ENCODE data around the gene MRPS16. TPM values are rescaled to one million over a fixed set of nuclear protein-coding genes. Genes with fewer than 3 reads are reported as not detected.

MRPS16 gene
- total and polyA plus RNA-seq, 2 of the 13 experiments (the other 11 are each of a cell fraction or from before 2014, with no cell fraction given) = 70.1 to 135 TPM

DNA sequence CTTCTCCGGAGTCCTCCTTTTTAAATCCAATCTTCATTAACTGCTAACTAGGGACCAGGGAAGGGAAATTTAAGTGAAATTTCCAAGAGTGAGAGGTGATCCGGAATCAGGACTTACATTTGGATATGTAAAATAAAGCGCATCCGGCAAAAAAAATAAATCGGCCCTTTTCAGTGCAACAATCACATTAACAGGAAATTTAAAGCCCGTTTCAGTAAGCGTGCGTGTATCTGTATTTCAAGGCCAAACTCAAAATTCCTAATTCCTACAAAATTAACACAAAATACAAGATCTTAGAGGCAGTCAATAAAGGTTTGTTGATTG lies 6.2 kb downstream of the MRPS16 start:
- TF ChIP-seq MYC (CRISPR knock-in tag; IDR thresholded peaks at IDR 0.05; ENCODE audit: borderline replicate concordance) = no peak
- TF ChIP-seq NFYC (CRISPR knock-in tag; IDR thresholded peaks at IDR 0.05) = no peak
- no peak for TF ChIP-seq SATB2 (CRISPR knock-in tag; IDR thresholded peaks at IDR 0.05)
- TF ChIP-seq SOX13 (IDR thresholded peaks at IDR 0.05) = no peak
- TF ChIP-seq SOX13 (CRISPR knock-in tag; conservative IDR thresholded peaks at IDR 0.05 in 1 of 2, IDR thresholded peaks at IDR 0.05 in 1 of 2) = no peak
- TF ChIP-seq, protein P1, sequence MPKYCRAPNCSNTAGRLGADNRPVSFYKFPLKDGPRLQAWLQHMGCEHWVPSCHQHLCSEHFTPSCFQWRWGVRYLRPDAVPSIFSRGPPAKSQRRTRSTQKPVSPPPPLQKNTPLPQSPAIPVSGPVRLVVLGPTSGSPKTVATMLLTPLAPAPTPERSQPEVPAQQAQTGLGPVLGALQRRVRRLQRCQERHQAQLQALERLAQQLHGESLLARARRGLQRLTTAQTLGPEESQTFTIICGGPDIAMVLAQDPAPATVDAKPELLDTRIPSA (CRISPR knock-in tag; IDR thresholded peaks at IDR 0.05; ENCODE audit: borderline replicate concordance) = no peak
- TF ChIP-seq, protein P2, sequence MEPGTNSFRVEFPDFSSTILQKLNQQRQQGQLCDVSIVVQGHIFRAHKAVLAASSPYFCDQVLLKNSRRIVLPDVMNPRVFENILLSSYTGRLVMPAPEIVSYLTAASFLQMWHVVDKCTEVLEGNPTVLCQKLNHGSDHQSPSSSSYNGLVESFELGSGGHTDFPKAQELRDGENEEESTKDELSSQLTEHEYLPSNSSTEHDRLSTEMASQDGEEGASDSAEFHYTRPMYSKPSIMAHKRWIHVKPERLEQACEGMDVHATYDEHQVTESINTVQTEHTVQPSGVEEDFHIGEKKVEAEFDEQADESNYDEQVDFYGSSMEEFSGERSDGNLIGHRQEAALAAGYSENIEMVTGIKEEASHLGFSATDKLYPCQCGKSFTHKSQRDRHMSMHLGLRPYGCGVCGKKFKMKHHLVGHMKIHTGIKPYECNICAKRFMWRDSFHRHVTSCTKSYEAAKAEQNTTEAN (CRISPR knock-in tag; conservative IDR thresholded peaks at IDR 0.05) = no peak
- TF ChIP-seq, protein P3, sequence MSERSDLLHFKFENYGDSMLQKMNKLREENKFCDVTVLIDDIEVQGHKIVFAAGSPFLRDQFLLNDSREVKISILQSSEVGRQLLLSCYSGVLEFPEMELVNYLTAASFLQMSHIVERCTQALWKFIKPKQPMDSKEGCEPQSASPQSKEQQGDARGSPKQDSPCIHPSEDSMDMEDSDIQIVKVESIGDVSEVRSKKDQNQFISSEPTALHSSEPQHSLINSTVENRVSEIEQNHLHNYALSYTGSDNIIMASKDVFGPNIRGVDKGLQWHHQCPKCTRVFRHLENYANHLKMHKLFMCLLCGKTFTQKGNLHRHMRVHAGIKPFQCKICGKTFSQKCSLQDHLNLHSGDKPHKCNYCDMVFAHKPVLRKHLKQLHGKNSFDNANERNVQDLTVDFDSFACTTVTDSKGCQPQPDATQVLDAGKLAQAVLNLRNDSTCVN (CRISPR knock-in tag; IDR thresholded peaks at IDR 0.05; ENCODE audit: borderline replicate concordance) = no peak
- TF ChIP-seq, protein P4, sequence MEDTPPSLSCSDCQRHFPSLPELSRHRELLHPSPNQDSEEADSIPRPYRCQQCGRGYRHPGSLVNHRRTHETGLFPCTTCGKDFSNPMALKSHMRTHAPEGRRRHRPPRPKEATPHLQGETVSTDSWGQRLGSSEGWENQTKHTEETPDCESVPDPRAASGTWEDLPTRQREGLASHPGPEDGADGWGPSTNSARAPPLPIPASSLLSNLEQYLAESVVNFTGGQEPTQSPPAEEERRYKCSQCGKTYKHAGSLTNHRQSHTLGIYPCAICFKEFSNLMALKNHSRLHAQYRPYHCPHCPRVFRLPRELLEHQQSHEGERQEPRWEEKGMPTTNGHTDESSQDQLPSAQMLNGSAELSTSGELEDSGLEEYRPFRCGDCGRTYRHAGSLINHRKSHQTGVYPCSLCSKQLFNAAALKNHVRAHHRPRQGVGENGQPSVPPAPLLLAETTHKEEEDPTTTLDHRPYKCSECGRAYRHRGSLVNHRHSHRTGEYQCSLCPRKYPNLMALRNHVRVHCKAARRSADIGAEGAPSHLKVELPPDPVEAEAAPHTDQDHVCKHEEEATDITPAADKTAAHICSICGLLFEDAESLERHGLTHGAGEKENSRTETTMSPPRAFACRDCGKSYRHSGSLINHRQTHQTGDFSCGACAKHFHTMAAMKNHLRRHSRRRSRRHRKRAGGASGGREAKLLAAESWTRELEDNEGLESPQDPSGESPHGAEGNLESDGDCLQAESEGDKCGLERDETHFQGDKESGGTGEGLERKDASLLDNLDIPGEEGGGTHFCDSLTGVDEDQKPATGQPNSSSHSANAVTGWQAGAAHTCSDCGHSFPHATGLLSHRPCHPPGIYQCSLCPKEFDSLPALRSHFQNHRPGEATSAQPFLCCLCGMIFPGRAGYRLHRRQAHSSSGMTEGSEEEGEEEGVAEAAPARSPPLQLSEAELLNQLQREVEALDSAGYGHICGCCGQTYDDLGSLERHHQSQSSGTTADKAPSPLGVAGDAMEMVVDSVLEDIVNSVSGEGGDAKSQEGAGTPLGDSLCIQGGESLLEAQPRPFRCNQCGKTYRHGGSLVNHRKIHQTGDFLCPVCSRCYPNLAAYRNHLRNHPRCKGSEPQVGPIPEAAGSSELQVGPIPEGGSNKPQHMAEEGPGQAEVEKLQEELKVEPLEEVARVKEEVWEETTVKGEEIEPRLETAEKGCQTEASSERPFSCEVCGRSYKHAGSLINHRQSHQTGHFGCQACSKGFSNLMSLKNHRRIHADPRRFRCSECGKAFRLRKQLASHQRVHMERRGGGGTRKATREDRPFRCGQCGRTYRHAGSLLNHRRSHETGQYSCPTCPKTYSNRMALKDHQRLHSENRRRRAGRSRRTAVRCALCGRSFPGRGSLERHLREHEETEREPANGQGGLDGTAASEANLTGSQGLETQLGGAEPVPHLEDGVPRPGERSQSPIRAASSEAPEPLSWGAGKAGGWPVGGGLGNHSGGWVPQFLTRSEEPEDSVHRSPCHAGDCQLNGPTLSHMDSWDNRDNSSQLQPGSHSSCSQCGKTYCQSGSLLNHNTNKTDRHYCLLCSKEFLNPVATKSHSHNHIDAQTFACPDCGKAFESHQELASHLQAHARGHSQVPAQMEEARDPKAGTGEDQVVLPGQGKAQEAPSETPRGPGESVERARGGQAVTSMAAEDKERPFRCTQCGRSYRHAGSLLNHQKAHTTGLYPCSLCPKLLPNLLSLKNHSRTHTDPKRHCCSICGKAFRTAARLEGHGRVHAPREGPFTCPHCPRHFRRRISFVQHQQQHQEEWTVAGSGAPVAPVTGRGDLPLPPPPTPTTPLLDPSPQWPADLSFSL (CRISPR knock-in tag; IDR thresholded peaks at IDR 0.05) = no peak
- no peak for TF ChIP-seq MLLT10 (CRISPR knock-in tag; IDR thresholded peaks at IDR 0.05)
- no peak for TF ChIP-seq ZNF724P (CRISPR knock-in tag; IDR thresholded peaks at IDR 0.05; ENCODE audit: borderline replicate concordance)
- TF ChIP-seq ZNF292 (CRISPR knock-in tag; IDR thresholded peaks at IDR 0.05; ENCODE audit: borderline replicate concordance, low read depth) = no peak
- TF ChIP-seq JDP2 (CRISPR knock-in tag; IDR thresholded peaks at IDR 0.05; ENCODE audit: borderline replicate concordance) = no peak
- Histone ChIP-seq H3K36me3 (replicated peaks in 1 of 2; ENCODE audit: control insufficient read depth in 1 of 2, insufficient read depth in 2 of 2, low read length in 2 of 2) (peaks cover 4 to 35% of the 10 kb centered on the region in 2 experiments), H3K79me2 (ENCODE audit: insufficient read depth, low read length) (peaks cover 42% of the 10 kb centered on the region), H3K9ac (ENCODE audit: insufficient read depth, low read depth, low read length) (peak overlapping the region; percentile 81), H2AFZ (ENCODE audit: low read length) (no peak overlapping the region), H3K4me1 (ENCODE audit: insufficient read depth, low read length) (peaks cover 47% of the 10 kb centered on the region), H4K20me1 (ENCODE audit: insufficient read depth, low read length) (no peaks in the 10 kb centered on the region), H3K27ac (ENCODE audit: extremely low read length, insufficient read depth, low read length) (peak overlapping the region; percentile 94), H3K9me3 (ENCODE audit: low read length) (no peaks in the 10 kb centered on the region), H3K4me3 (replicated peaks in 1 of 3; ENCODE audit: insufficient read depth in 1 of 3, low read depth in 2 of 3, low read length in 3 of 3) (peak overlapping the region; percentile 64 to 97 (median 79)), H3K4me2 (ENCODE audit: low read depth, low read length) (peak overlapping the region; percentile 79), H3K27me3 (ENCODE audit: control insufficient read depth in 1 of 2, insufficient read depth in 2 of 2, low read length in 2 of 2) (no peaks in the 10 kb centered on the region; a peak in 1 of 5 replicates)
- no peak for FAIRE-seq
- WGBS (ENCODE audit: low lambda C conversion rate) = under 1% methylated on average over 8 of the region's 8 CpGs
- BruUV-seq (replicated peaks) = TSS peak; percentile 46
- intact Hi-C loops (cut with micrococcal nuclease; ENCODE audit: unreplicated experiment) = loop anchor here (2.0 kb wide), 1 partner anchor 77 kb away; the partner anchor contains the start of genes ECD and FAM149B1
- DNase-seq (ENCODE audit: low spot score) = no peak
- no peak for ATAC-seq
- in situ Hi-C loops (cut with HindIII; ENCODE audit: extremely low pct_ligation_motif_present, low pct_unique_long_range_greater_than_20kb) = no loop called here
- POLR2A ChIA-PET = interaction anchor here (1.2 to 2.6 kb wide), 7 partner anchors 9 to 892 kb away, joined by 3 to 20 read pairs (median 10); partner anchors contain the start of genes ANXA7, CFAP70, DNAJB12 and ECD
- CTCF ChIA-PET (ENCODE audit: low intra/inter-chr PET ratio, low total read pairs) = no interaction called here
